Transverse colon (tissue), 4 donors: ENCODE results near the gene RAPGEF2. TPM values are rescaled to one million over a fixed set of nuclear protein-coding genes. Genes with fewer than 3 reads are reported as not detected.

ENCODE experiments used
- DNase-seq: peaks from one replicate; pipeline ENCODE4 v3.0.0-alpha.2; 2019
- H3K27ac ChIP-seq, 4 donors: fragments of 200-600 bp; sonication (generic); 2 replicates each; pipeline ENCODE4 v1.5.1; 2016 to 2018; ENCODE audit warnings: inconsistent platforms in 4 of 4
- H3K27me3 ChIP-seq: fragments of 200-600 bp; sonication (generic); 2 replicates; pipeline ENCODE4 v1.5.1; 2017; ENCODE audit warnings: inconsistent platforms
- H3K36me3 ChIP-seq, 4 donors: fragments of 200-600 bp; sonication (generic); 2 replicates each; pipeline ENCODE4 v1.5.1; 2017 to 2019; ENCODE audit warnings: inconsistent platforms in 4 of 4
- H3K4me1 ChIP-seq, 4 donors: fragments of 200-600 bp; sonication (generic); 2 replicates each; pipeline ENCODE4 v1.5.1; 2017 to 2020; ENCODE audit warnings: inconsistent platforms in 4 of 4
- H3K4me3 ChIP-seq, 4 donors: fragments of 200-600 bp; sonication (generic); 1 replicate in 1 of 4; 2 replicates in 3 of 4; pipeline versions ENCODE4 v1.5.1 to v1.6.1; 2017 to 2019; ENCODE audit warnings: inconsistent platforms in 4 of 4
- H3K9me3 ChIP-seq, 2 donors: fragments of 200-600 bp; sonication (generic); 2 replicates each; pipeline ENCODE4 v1.5.1; 2017 to 2019; ENCODE audit warnings: inconsistent platforms in 2 of 2
- CTCF ChIP-seq, 5 experiments: fragments of 200-600 bp in 3 of 5; fragments of 450-650 bp in 2 of 5; sonication (generic) in 3 of 5; IDR thresholded peaks; 1 replicate in 2 of 5; 2 replicates in 3 of 5; pipeline ENCODE4 v1.5.1; 2016 to 2017; ENCODE audit warnings: antibody characterized with exemption in 5 of 5, inconsistent platforms in 3 of 5, mild to moderate bottlenecking in 2 of 5, moderate library complexity in 1 of 5
- EP300 ChIP-seq: sonication (generic); formaldehyde crosslinking; IDR thresholded peaks from one replicate; pipeline ENCODE4 v1.6.1; 2017; ENCODE audit warnings: antibody characterized with exemption, low read depth
- POLR2A ChIP-seq: fragments of 450-650 bp; IDR thresholded peaks from one replicate; pipeline ENCODE4 v1.6.1; 2016; ENCODE audit warnings: antibody characterized with exemption, mild to moderate bottlenecking, moderate library complexity
- POLR2AphosphoS5 ChIP-seq, 3 donors: sonication (generic); formaldehyde crosslinking; IDR thresholded peaks; one replicate each; pipeline ENCODE4 v1.6.1; 2016; ENCODE audit warnings: antibody characterized with exemption in 3 of 3
- WGBS, 2 donors: methylation state at CpG; one replicate each; pipeline ENCODE4 v1.1.5; 2018; ENCODE audit warnings: low coverage in 1 of 2; 5-methylcytosine and 5-hydroxymethylcytosine counted together
- in situ Hi-C, 4 donors: fragments of 200-750 bp; cut with MboI; loops; one replicate each; pipeline versions ENCODE4 v1.15.0 to v1.15.1; 2017; ENCODE audit warnings: low sequenced_read_pairs in 3 of 4, low pct_ligation_motif_present in 1 of 4, low pct_unique_long_range_greater_than_20kb in 1 of 4
- intact Hi-C: fragments of 100-400 bp; cut with DNase I; formaldehyde crosslinking; loops from one replicate; pipeline ENCODE4 v1.15.1; 2023; ENCODE audit warnings: low total_unique reads
- total RNA-seq, 4 donors: library from RNA; depleted of rRNA; stranded (reverse); fragments of >200 nt; gene quantifications; one replicate each; pipeline ENCODE4 v1.1.0, GENCODE V29; 2016

RAPGEF2 gene
- total RNA-seq, 4 donors from 2014 or later: 23.3 to 64.8 (median 49.6) TPM

- no peak for TF ChIP-seq CTCF (IDR thresholded peaks at IDR 0.05)
- no peak for TF ChIP-seq EP300
- TF ChIP-seq POLR2A: no peak
- no peak for TF ChIP-seq POLR2AphosphoS5 (IDR thresholded peaks at IDR 0.05)
- H3K27ac ChIP-seq: no peak overlapping the region
- intact Hi-C loops (no loop called here), in situ Hi-C loops (no loop called here)
- H3K36me3 ChIP-seq: no peaks in the 10 kb centered on the region
- no peaks in the 10 kb centered on the region for H3K9me3 ChIP-seq
- DNase-seq: no peak
- H3K4me1 ChIP-seq: peaks cover 6 to 35% (median 15%) of the 10 kb centered on the region in 4 donors
- WGBS, 2 donors: 82 to 84% methylated on average over 5 of the region's 5 CpGs
- H3K4me3 ChIP-seq: no peak overlapping the region
- no peaks in the 10 kb centered on the region for H3K27me3 ChIP-seq
These were observed 179.4 kb downstream of the RAPGEF2 start for GRCh38 chr4:159282329-159282728.

- H3K27ac ChIP-seq: no peak overlapping the region
- intact Hi-C loops: no loop called here
- H3K4me1 ChIP-seq: peaks cover 6 to 35% (median 15%) of the 10 kb centered on the region in 4 donors
- in situ Hi-C loops: no loop called here
- DNase-seq: no peak
- H3K4me3 ChIP-seq: no peak overlapping the region
- H3K36me3 ChIP-seq: no peaks in the 10 kb centered on the region
- WGBS, 2 donors: 51 to 61% methylated on average over 2 of the region's 2 CpGs
- no peaks in the 10 kb centered on the region for H3K27me3 ChIP-seq
- TF ChIP-seq EP300: no peak
- TF ChIP-seq CTCF (IDR thresholded peaks at IDR 0.05): no peak
- TF ChIP-seq POLR2AphosphoS5 (IDR thresholded peaks at IDR 0.05): no peak
- no peak for TF ChIP-seq POLR2A
- no peaks in the 10 kb centered on the region for H3K9me3 ChIP-seq
These were observed 180.1 kb downstream of the RAPGEF2 start for GRCh38 chr4:159282944-159283343.

GRCh38 chr4:159283696-159284095, 180.8 kb downstream of the RAPGEF2 start:
- WGBS, 2 donors: 68 to 73% methylated on average over 1 of the region's 1 CpG
- H3K4me1 ChIP-seq: peaks cover 6 to 34% (median 15%) of the 10 kb centered on the region in 4 donors
- TF ChIP-seq CTCF (IDR thresholded peaks at IDR 0.05) (no peak), POLR2AphosphoS5 (IDR thresholded peaks at IDR 0.05) (no peak), POLR2A (no peak), EP300 (no peak)

GRCh38 chr4:159284113-159284512, 181.2 kb downstream of the RAPGEF2 start:
- intact Hi-C loops: no loop called here
- H3K9me3 ChIP-seq: no peaks in the 10 kb centered on the region
- TF ChIP-seq POLR2AphosphoS5 (IDR thresholded peaks at IDR 0.05) (no peak), CTCF (IDR thresholded peaks at IDR 0.05) (no peak)
- no peak for DNase-seq
- no peak overlapping the region for H3K4me3 ChIP-seq
- H3K4me1 ChIP-seq: peaks cover 6 to 29% (median 15%) of the 10 kb centered on the region in 4 donors
- H3K27me3 ChIP-seq: no peaks in the 10 kb centered on the region
- in situ Hi-C loops: no loop called here
- H3K36me3 ChIP-seq: no peaks in the 10 kb centered on the region
- WGBS, 2 donors: 86 to 92% methylated on average over 4 of the region's 4 CpGs
- H3K27ac ChIP-seq: no peak overlapping the region

More at GRCh38 chr4:159283696-159284095, 180.8 kb downstream of the RAPGEF2 start:
- intact Hi-C loops (no loop called here), in situ Hi-C loops (no loop called here)
- Histone ChIP-seq H3K9me3 (no peaks in the 10 kb centered on the region), H3K36me3 (no peaks in the 10 kb centered on the region), H3K27me3 (no peaks in the 10 kb centered on the region), H3K27ac (no peak overlapping the region), H3K4me3 (no peak overlapping the region)
- no peak for DNase-seq
